SK-N-SH (cell line): ENCODE measurements around the gene ADAMTS6. TPM values are rescaled to one million over a fixed set of nuclear protein-coding genes. Genes with fewer than 3 reads are reported as not detected.

Experiments used
- CTCF ChIA-PET: fragments of 300-600, 350-600 bp; formaldehyde crosslinking; extraction: SDS; loops from one replicate; lab custom pipeline; 2021; lab: Yijun Ruan, JAX
- POLR2A ChIA-PET: fragments of 350-600 bp; sonication (Branson Sonifier 250); formaldehyde crosslinking; extraction: SDS; loops from one replicate; lab custom pipeline; 2020; ENCODE audit warnings: antibody characterized with exemption, inconsistent platforms; lab: Yijun Ruan, JAX
- DNase-seq: peaks from one replicate; pipeline ENCODE4 v3.0.0; 2012
- H2AFZ ChIP-seq: fragments of 200-600 bp; sonication (generic); 2 replicates; pipeline ENCODE4 v1.8.1; 2016; ENCODE audit warnings: antibody characterized with exemption, mild to moderate bottlenecking, low read depth
- H3F3A ChIP-seq: fragments of 200-600 bp; sonication (generic); replicated peaks from 2 replicates; pipeline ENCODE3; 2016; ENCODE audit warnings: antibody characterized with exemption, mild to moderate bottlenecking; ENCODE audit not compliant: insufficient read depth
- H3K27ac ChIP-seq, 2 experiments: fragments of 200-500 bp in 1 of 2; fragments of 200-600 bp in 1 of 2; sonication (Bioruptor generic) in 1 of 2; sonication (generic), shearing (Covaris generic) in 1 of 2; 2 replicates each; pipeline versions ENCODE4 v1.5.1 to v1.6.1; 2014 to 2016; ENCODE audit warnings: low read depth in 2 of 2, inconsistent platforms in 1 of 2, low read length in 1 of 2, mild to moderate bottlenecking in 1 of 2, mixed read lengths in 1 of 2
- H3K27me3 ChIP-seq: fragments of 200-600 bp; sonication (generic), shearing (Covaris generic); 2 replicates; pipeline ENCODE4 v1.6.1; 2016; ENCODE audit warnings: mixed run types; ENCODE audit not compliant: insufficient read depth
- H3K36me3 ChIP-seq, 2 experiments: fragments of 200-500 bp in 1 of 2; fragments of 200-600 bp in 1 of 2; sonication (Bioruptor generic) in 1 of 2; sonication (generic) in 1 of 2; replicated peaks in 1 of 2; 2 replicates each; pipeline versions ENCODE3 to v1.5.1; 2014 to 2016; ENCODE audit warnings: low read length in 1 of 2, mild to moderate bottlenecking in 1 of 2; ENCODE audit not compliant: insufficient read depth in 2 of 2, control insufficient read depth in 1 of 2
- H3K4me1 ChIP-seq, 2 experiments: fragments of 200-500 bp in 1 of 2; fragments of 200-600 bp in 1 of 2; sonication (Bioruptor generic) in 1 of 2; sonication (generic), shearing (Covaris generic) in 1 of 2; 2 replicates each; pipeline versions ENCODE4 v1.5.1 to v1.6.1; 2014 to 2016; ENCODE audit warnings: low read depth in 1 of 2, low read length in 1 of 2, mixed run types in 1 of 2; ENCODE audit not compliant: insufficient read depth in 2 of 2, control insufficient read depth in 1 of 2
- H3K4me2 ChIP-seq: fragments of 200-600 bp; sonication (generic), shearing (Covaris generic); 2 replicates; pipeline ENCODE4 v1.6.1; 2017; ENCODE audit warnings: mixed run types
- H3K4me3 ChIP-seq, 2 experiments: fragments of 200-500 bp in 1 of 2; fragments of 200-600 bp in 1 of 2; sonication (Bioruptor generic) in 1 of 2; sonication (generic), shearing (Covaris generic) in 1 of 2; 2 replicates each; pipeline versions ENCODE4 v1.5.1 to v1.8.1; 2014 to 2016; ENCODE audit warnings: low read depth in 2 of 2, inconsistent platforms in 1 of 2, low read length in 1 of 2, mild to moderate bottlenecking in 1 of 2, mixed read lengths in 1 of 2, moderate library complexity in 1 of 2
- H3K79me2 ChIP-seq: fragments of 200-600 bp; sonication (generic); 2 replicates; pipeline ENCODE4 v1.8.1; 2017; ENCODE audit warnings: mild to moderate bottlenecking; ENCODE audit not compliant: insufficient read depth
- H3K9ac ChIP-seq: fragments of 200-600 bp; sonication (generic); 2 replicates; pipeline ENCODE4 v1.6.1; 2017; ENCODE audit warnings: mixed run types
- H3K9me2 ChIP-seq: fragments of 200-600 bp; sonication (generic); 2 replicates; pipeline ENCODE4 v1.6.1; 2017; ENCODE audit warnings: mixed run types
- H3K9me3 ChIP-seq: fragments of 200-600 bp; sonication (generic); 2 replicates; pipeline ENCODE4 v1.6.1; 2017; ENCODE audit warnings: mixed run types, mild to moderate bottlenecking, moderate library complexity
- H4K20me1 ChIP-seq: fragments of 200-600 bp; sonication (generic); 2 replicates; pipeline ENCODE4 v1.6.1; 2017; ENCODE audit warnings: mild to moderate bottlenecking, mixed run types; ENCODE audit not compliant: insufficient read depth
- CTCF ChIP-seq: fragments of 200-600 bp; sonication (generic); IDR thresholded peaks from 2 replicates; pipeline ENCODE4 v1.6.1; 2017; ENCODE audit warnings: antibody characterized with exemption, mild to moderate bottlenecking, moderate library complexity
- ELF1 ChIP-seq: IDR thresholded peaks from 2 replicates; pipeline ENCODE4 v1.4.0; 2012
- FOXJ3 ChIP-seq: sonication (generic); formaldehyde crosslinking; IDR thresholded peaks from 2 replicates; pipeline ENCODE4 v1.5.1; 2020; ENCODE audit warnings: mild to moderate bottlenecking, missing genetic modification reagents
- FOXM1 ChIP-seq: IDR thresholded peaks from 2 replicates; pipeline ENCODE4 v1.4.0; 2012; ENCODE audit warnings: low read depth, mild to moderate bottlenecking
- GABPA ChIP-seq: IDR thresholded peaks from 2 replicates; pipeline ENCODE4 v1.4.0; 2012; ENCODE audit warnings: low read depth, mild to moderate bottlenecking
- GATA2 ChIP-seq: sonication (generic); formaldehyde crosslinking; IDR thresholded peaks from 2 replicates; pipeline ENCODE4 v1.5.0; 2020; ENCODE audit warnings: mild to moderate bottlenecking, missing genetic modification reagents
- NFIC ChIP-seq: IDR thresholded peaks from 2 replicates; pipeline ENCODE4 v1.4.0; 2012; ENCODE audit warnings: borderline replicate concordance
- POLR2AphosphoS5 ChIP-seq: IDR thresholded peaks from 2 replicates; pipeline ENCODE4 v1.6.1; 2012; ENCODE audit warnings: low read depth, low read length
- RAD21 ChIP-seq: IDR thresholded peaks from 2 replicates; pipeline ENCODE4 v1.6.1; 2012; ENCODE audit warnings: mild to moderate bottlenecking, low read length
- RCOR1 ChIP-seq: fragments of 150-350 bp; IDR thresholded peaks from 2 replicates; pipeline ENCODE4 v1.6.1; 2017; ENCODE audit warnings: antibody characterized with exemption, low read length
- REST ChIP-seq: IDR thresholded peaks from 2 replicates; pipeline ENCODE4 v1.6.1; 2012; ENCODE audit warnings: mild to moderate bottlenecking, low read depth, low read length, moderate library complexity
- RXRA ChIP-seq: IDR thresholded peaks from 2 replicates; pipeline ENCODE4 v1.4.0; 2012; ENCODE audit warnings: low read depth, mild to moderate bottlenecking, borderline replicate concordance
- SMC3 ChIP-seq: IDR thresholded peaks from 2 replicates; pipeline ENCODE4 v1.6.1; 2012; ENCODE audit warnings: low read depth, low read length, improper control_type of control experiment
- TAF1 ChIP-seq: IDR thresholded peaks from 2 replicates; pipeline ENCODE4 v1.6.1; 2012; ENCODE audit warnings: low read depth, mild to moderate bottlenecking, low read length, moderate library complexity, borderline replicate concordance
- TCF12 ChIP-seq: IDR thresholded peaks from 2 replicates; pipeline ENCODE4 v1.4.0; 2012
- TEAD4 ChIP-seq: IDR thresholded peaks from 2 replicates; pipeline ENCODE4 v1.4.0; 2012; ENCODE audit warnings: mild to moderate bottlenecking, borderline replicate concordance; ENCODE audit not compliant: insufficient read depth
- WGBS: methylation state at CpG from one replicate; pipeline ENCODE4 v1.1.6; 2017; ENCODE audit warnings: low lambda C conversion rate; 5-methylcytosine and 5-hydroxymethylcytosine counted together
- polyA plus RNA-seq, 3 experiments: library from polyadenylated mRNA; depleted of rRNA; stranded (reverse); fragments of >200 nt; gene quantifications; 2 replicates each; pipeline ENCODE4 v1.2.3, GENCODE V29; 2012
- TF ChIP-seq, protein P1 (sequence below): fragments of 150-350 bp; IDR thresholded peaks from 2 replicates; pipeline ENCODE4 v1.6.1; 2016; ENCODE audit warnings: mild to moderate bottlenecking, low read depth, low read length

Gene ADAMTS6
- polyA plus RNA-seq, 1 of the 3 experiments (the other 2 are of a cell fraction), result 15.0 TPM

GRCh38 chr5:65197531-65198455, 283.9 kb downstream of the ADAMTS6 start:
- H3K79me2 ChIP-seq, result peaks cover 42% of the 10 kb centered on the region; the same call in 1 of the 2 replicates
- H3K9me3 ChIP-seq, result no peaks in the 10 kb centered on the region
- H3K9me2 ChIP-seq, result no peaks in the 10 kb centered on the region
- ChIA-PET POLR2A (no interaction called here), CTCF (interaction anchor here (1.0 kb wide), 1 partner anchor 238 kb away, joined by 3 read pairs; no protein-coding TSS in a partner anchor)
- WGBS, result 64% methylated on average over 5 of the region's 5 CpGs
- no peaks in the 10 kb centered on the region for H4K20me1 ChIP-seq
- peak overlapping the region; percentile 60 to 99; a peak in 3 of 4 replicates for H3K27ac ChIP-seq
- H3K4me1 ChIP-seq, result peaks cover 0 to 20% of the 10 kb centered on the region in 2 experiments; a peak in 3 of 4 replicates
- H3K4me2 ChIP-seq, result peak overlapping the region; percentile 1; the same call in 1 of the 2 replicates
- peaks cover 6 to 51% of the 10 kb centered on the region in 2 experiments for H3K36me3 ChIP-seq
- no peak overlapping the region for H2AFZ ChIP-seq
- no peak for TF ChIP-seq FOXJ3
- TF ChIP-seq ELF1, result no peak
- TF ChIP-seq FOXM1, result no peak
- TF ChIP-seq NFIC, result no peak
- no peak for TF ChIP-seq GABPA
- TF ChIP-seq, protein P1, sequence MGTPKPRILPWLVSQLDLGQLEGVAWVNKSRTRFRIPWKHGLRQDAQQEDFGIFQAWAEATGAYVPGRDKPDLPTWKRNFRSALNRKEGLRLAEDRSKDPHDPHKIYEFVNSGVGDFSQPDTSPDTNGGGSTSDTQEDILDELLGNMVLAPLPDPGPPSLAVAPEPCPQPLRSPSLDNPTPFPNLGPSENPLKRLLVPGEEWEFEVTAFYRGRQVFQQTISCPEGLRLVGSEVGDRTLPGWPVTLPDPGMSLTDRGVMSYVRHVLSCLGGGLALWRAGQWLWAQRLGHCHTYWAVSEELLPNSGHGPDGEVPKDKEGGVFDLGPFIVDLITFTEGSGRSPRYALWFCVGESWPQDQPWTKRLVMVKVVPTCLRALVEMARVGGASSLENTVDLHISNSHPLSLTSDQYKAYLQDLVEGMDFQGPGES, result no peak
- TF ChIP-seq REST, result no peak
- no peak for TF ChIP-seq GATA2 (CRISPR knock-in tag)
- TF ChIP-seq CTCF, result no peak
- TF ChIP-seq SMC3, result no peak
- no peak for TF ChIP-seq TEAD4
- no peak for TF ChIP-seq TCF12
- no peak for TF ChIP-seq RAD21
- no peak for TF ChIP-seq TAF1
- TF ChIP-seq RXRA, result no peak
- no peak for TF ChIP-seq POLR2AphosphoS5
- no peak for TF ChIP-seq RCOR1
- TF ChIP-seq, all 33 proteins: peak for 0
- Histone ChIP-seq H3K9ac (peak overlapping the region; percentile 76), H3F3A (peaks cover 51% of the 10 kb centered on the region), H3K27me3 (no peaks in the 10 kb centered on the region), H3K4me3 (no peak overlapping the region; a peak in 1 of 4 replicates)
- no peak for DNase-seq
